Measurements from ENCODE around the gene FKBP1A. TPM values are rescaled to one million over a fixed set of nuclear protein-coding genes. Genes with fewer than 3 reads are reported as not detected.

FKBP1A gene
- total RNA-seq, 1 donor from 2014 or later = 132 TPM

DNA sequence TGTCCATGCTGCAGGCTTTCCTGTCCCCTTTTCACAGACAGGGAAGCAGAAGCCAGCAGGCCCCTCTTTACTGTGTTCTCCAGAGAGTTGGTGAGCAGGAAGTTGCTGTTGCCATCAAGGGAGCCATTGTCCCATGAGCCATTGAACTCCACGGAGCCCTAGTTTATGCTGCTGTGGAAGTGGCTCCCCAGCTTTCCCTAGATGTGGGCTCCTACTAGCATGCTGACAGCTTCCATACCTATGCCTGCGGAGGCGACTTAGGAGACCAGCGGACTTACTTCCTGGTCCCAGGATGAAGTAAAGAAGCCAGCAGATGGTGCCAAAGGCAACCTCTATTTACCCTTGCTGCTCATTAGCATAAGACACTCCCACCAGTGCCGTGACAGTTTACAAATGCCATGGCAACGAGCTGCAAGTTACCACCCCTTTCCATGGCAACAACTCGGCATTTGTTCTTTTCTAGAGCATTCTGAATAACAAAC is 30.8 kb upstream of the FKBP1A start:
- no peaks in the 10 kb centered on the region for H3K4me1 Mint-ChIP-seq
- H3K4me3 Mint-ChIP-seq = no peak overlapping the region
- H3K27me3 Mint-ChIP-seq (ENCODE audit: low read depth) = peaks cover 5% of the 10 kb centered on the region
- no peak overlapping the region for H3K27ac Mint-ChIP-seq
- peaks cover 15% of the 10 kb centered on the region for H3K9me3 Mint-ChIP-seq
- no peaks in the 10 kb centered on the region for H3K36me3 Mint-ChIP-seq
- TF ChIP-seq, protein P1, sequence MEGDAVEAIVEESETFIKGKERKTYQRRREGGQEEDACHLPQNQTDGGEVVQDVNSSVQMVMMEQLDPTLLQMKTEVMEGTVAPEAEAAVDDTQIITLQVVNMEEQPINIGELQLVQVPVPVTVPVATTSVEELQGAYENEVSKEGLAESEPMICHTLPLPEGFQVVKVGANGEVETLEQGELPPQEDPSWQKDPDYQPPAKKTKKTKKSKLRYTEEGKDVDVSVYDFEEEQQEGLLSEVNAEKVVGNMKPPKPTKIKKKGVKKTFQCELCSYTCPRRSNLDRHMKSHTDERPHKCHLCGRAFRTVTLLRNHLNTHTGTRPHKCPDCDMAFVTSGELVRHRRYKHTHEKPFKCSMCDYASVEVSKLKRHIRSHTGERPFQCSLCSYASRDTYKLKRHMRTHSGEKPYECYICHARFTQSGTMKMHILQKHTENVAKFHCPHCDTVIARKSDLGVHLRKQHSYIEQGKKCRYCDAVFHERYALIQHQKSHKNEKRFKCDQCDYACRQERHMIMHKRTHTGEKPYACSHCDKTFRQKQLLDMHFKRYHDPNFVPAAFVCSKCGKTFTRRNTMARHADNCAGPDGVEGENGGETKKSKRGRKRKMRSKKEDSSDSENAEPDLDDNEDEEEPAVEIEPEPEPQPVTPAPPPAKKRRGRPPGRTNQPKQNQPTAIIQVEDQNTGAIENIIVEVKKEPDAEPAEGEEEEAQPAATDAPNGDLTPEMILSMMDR (IDR thresholded peaks at IDR 0.05; ENCODE audit: unreplicated experiment) = no peak
- DNase-seq (ENCODE audit: low spot score in 2 of 2, unreplicated experiment in 2 of 2) = no peak

DNA sequence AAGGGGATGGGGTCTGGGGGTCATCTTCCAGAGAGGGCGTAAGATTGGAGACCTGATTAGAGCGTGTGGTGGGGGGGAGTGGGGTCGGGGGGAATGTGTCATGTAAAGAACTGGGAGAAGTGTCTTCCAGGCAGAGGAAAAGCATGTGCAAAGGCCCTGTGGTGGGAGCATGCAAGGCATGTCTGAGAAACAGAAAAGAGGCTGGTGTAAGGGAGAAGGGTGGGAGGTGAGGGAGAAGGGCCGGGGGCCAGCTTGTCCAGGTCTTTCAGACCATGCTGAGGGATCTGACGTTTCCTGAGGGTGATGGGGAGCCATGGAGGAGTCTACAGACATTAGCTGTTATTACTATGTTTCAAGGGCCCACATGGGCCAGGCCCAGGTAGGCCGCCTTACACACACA is 30.4 kb upstream of the FKBP1A start:
- H3K27me3 Mint-ChIP-seq (ENCODE audit: low read depth) = peaks cover 5% of the 10 kb centered on the region
- H3K4me3 Mint-ChIP-seq = no peak overlapping the region
- H3K4me1 Mint-ChIP-seq = no peaks in the 10 kb centered on the region
- H3K36me3 Mint-ChIP-seq = no peaks in the 10 kb centered on the region
- H3K9me3 Mint-ChIP-seq = peaks cover 15% of the 10 kb centered on the region
- DNase-seq (ENCODE audit: low spot score in 2 of 2, unreplicated experiment in 2 of 2) = no peak
- H3K27ac Mint-ChIP-seq = no peak overlapping the region
- TF ChIP-seq, protein P1 (IDR thresholded peaks at IDR 0.05; ENCODE audit: unreplicated experiment) = no peak

DNA sequence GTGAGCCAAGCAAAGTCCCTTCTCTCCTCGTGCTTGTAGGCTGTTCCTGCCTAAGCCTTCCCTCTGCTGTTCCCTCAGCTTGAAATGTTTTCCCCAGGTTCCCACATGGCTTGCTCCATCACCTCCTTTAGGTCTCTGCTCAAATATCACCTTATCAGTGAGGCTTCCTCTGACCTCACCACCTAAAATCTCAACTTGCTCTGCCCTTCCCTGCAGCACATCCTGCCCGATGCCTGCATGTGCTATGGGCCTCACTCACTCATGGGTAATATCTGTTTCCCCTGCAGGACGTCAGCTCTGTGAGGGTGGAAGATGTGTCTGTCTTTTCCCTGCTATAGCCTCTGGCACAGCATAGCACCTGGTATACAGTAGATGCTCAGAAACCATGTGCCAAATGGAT is 29.9 kb upstream of the FKBP1A start:
- Mint-ChIP-seq H3K27me3 (ENCODE audit: low read depth) (peaks cover 5% of the 10 kb centered on the region), H3K4me3 (no peak overlapping the region), H3K27ac (no peak overlapping the region), H3K36me3 (no peaks in the 10 kb centered on the region), H3K4me1 (no peaks in the 10 kb centered on the region), H3K9me3 (peaks cover 15% of the 10 kb centered on the region)
- no peak for DNase-seq (ENCODE audit: low spot score in 2 of 2, unreplicated experiment in 2 of 2)
- TF ChIP-seq, protein P1 (IDR thresholded peaks at IDR 0.05; ENCODE audit: unreplicated experiment) = no peak

DNA sequence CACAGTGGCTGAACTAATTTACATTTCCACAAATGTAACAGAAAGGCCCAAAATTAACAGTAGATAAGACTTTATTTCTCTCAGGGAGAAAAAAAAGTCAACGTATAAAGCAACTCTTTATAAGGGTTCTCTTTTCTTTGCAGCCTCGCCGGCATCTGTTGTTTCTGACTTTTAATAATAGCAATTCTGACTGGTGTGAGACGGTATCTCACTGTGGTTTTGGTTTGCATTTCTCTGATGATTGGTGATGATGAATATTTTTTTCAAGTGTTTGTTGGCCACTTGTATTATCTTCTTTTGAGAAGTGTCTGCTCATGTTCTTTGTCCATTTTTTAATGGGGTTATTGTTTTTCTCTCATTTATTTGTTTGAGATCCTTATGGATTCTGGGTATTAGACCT is 27.2 kb upstream of the FKBP1A start:
- Mint-ChIP-seq H3K4me3 (no peak overlapping the region), H3K27me3 (ENCODE audit: low read depth) (no peaks in the 10 kb centered on the region), H3K36me3 (no peaks in the 10 kb centered on the region)

DNA sequence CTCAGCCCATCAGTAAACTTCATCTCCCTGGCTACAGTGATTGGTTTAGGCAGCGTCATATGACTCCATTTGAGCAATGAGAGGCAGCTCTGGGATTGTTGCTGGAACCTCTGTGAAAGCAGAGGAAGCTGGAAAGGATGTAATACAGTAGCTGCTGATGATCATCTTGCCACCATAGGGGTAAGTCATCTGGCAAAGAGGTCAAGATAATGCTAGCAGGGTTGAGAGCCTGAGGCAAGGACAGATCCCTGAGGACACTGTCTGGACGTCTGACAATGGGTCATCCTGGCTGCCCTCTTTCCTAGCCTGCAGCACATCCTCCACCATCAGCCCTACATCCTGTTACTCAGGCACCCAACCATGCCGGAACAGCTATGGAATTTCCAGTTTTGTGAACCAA is 25.5 kb upstream of the FKBP1A start:
- H3K36me3 Mint-ChIP-seq = no peaks in the 10 kb centered on the region
- TF ChIP-seq, protein P1 (IDR thresholded peaks at IDR 0.05; ENCODE audit: unreplicated experiment) = no peak
- H3K4me3 Mint-ChIP-seq = no peak overlapping the region
- H3K4me1 Mint-ChIP-seq = no peaks in the 10 kb centered on the region
- peaks cover 4% of the 10 kb centered on the region for H3K27me3 Mint-ChIP-seq (ENCODE audit: low read depth)
- peaks cover 15% of the 10 kb centered on the region for H3K9me3 Mint-ChIP-seq
- H3K27ac Mint-ChIP-seq = no peak overlapping the region
- DNase-seq (ENCODE audit: low spot score in 2 of 2, unreplicated experiment in 2 of 2) = no peak

More for the DNA sequence above, 27.2 kb upstream of the FKBP1A start:
- H3K4me1 Mint-ChIP-seq = no peaks in the 10 kb centered on the region
- TF ChIP-seq, protein P1 (IDR thresholded peaks at IDR 0.05; ENCODE audit: unreplicated experiment) = no peak
- no peak overlapping the region for H3K27ac Mint-ChIP-seq
- no peak for DNase-seq (ENCODE audit: low spot score in 2 of 2, unreplicated experiment in 2 of 2)
- H3K9me3 Mint-ChIP-seq = peaks cover 15% of the 10 kb centered on the region

DNA sequence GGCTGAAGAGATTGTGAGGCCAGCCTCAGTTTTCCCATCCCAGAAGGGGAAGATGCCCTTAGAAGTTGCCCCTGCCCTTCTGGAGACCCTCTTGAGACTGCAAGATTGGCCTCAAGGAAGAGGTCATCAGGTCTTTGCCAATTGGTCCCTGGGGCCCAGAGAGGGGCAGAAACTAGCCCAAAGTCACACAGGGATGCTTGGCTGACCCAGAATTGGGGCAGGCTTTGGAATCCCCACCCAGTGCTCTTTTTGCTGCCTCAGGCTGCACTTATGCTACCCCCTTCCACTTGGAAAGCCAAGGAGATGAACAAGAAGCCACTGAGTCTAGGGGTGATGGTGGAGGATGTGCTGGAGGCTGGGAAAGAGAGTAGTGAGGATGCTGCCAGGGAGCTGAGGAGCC is 24.9 kb upstream of the FKBP1A start:
- Mint-ChIP-seq H3K4me3 (no peak overlapping the region), H3K4me1 (no peaks in the 10 kb centered on the region), H3K9me3 (peaks cover 15% of the 10 kb centered on the region), H3K36me3 (no peaks in the 10 kb centered on the region), H3K27ac (no peak overlapping the region), H3K27me3 (ENCODE audit: low read depth) (peaks cover 5% of the 10 kb centered on the region)
- no peak for DNase-seq (ENCODE audit: low spot score in 2 of 2, unreplicated experiment in 2 of 2)
- TF ChIP-seq, protein P1 (IDR thresholded peaks at IDR 0.05; ENCODE audit: unreplicated experiment) = no peak
